ENCODE results near the gene RPTOR.
"Not testable (repeated sequence)": the region's sequence is repeated elsewhere in the genome, so short reads cannot be mapped to it uniquely, and the experiment has no call there.

RPTOR gene

DNA sequence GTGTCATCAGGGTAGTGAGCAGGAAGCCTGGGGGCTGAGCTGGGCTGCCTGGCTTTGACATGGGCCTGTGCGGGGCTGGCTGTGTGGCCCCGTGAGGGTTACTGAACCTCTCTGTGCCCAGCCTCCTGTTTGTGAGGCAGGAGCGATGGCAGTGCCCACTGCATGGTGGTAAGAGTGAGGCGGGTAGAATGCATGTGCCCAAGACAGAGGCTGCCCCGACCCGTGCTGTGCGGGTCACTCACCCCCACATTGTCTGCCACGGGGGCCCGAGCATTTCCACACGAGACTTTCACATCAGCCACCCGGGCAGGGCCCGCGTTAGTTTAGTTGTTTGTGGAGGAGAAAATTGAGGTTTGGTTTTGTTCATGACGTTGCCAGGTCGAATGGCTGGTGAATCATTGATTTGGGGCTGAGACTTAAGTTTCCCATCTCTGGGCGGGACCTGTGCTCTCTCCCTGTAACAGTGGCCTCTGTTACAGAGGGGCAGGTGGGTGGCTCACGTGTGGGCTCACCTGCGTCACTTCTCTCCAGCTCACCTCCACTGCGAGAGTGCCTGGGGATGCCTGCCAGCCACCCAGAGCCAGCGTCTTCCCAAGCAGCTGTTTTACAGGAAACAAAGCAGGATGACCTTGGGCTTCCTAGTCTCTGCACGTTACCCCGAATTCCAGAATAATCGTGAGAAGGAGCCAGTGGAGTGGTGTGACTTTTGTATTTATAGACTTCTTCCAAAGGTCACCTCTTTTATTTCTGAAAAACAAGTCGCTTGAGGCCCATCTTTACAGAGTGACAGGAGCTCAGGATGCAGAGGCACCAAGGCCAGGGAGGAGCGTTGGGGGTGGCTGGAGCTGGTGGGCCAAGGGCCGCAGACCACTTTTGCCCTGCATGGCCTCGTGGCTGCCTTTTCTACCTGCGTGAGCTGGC lies 150.6 kb downstream of the RPTOR start:
- no peak for DNase-seq (ENCODE audit: low spot score)

DNA sequence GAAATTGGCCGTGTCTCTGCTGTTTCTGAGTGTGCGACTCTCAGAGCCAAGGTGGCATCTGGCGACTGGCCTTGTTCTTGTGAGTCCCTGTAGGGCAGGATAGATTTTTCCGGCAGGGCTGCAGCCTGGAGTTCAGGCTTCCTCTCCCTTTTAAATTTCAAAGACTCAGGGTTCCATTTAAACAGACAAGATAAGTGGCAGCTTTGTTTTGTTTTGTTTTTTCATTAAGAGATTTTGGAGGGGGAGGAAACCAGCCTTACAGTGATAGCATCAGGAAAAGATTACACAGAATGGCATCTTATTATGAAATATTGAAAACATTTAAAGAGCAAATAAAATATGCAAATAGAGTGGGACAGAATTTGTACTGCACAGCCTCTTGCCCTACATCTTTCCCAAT lies 151.3 kb downstream of the RPTOR start:
- DNase-seq (ENCODE audit: low spot score): no peak

DNA sequence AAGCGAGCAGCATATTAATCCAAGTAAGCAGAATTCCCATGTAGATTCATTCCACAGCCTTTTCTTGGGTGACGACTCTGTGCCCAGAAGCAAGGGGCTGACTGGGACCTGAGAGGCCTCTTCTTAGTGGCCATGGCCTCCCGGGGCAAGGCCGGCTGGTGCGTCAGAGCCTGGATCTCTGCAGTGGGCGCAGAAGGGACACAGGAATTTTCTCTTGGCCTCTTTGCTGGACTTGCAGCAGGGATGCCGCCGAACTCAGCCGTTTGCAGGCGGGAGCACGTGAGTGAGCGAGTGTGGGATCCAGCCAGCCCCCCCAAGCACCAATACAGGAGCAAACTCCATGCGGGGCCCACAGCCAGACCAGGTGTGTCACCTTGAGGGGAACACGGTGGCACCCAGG lies 151.8 kb downstream of the RPTOR start:
- DNase-seq (ENCODE audit: low spot score): no peak

DNA sequence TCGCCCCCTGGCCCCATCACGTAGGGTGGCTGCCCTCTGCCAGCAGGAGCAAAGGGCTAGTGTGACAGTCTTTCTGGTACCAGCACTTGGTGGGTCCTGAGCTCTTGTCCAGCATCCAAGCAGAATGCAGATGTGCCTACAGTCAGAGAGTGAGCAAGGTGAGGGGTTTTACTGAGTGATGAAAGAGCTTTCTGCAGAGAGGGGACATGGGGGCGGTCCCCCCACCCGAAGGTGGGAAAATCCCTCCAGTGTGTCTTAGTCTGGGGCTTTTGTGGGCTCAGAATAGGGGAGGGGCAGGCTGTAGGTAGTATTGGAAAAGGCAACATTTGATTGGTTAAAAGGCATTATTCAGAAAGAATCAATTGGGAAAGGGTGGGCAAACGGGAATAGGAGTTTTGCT lies 152.3 kb downstream of the RPTOR start:
- DNase-seq (ENCODE audit: low spot score): no peak

DNA sequence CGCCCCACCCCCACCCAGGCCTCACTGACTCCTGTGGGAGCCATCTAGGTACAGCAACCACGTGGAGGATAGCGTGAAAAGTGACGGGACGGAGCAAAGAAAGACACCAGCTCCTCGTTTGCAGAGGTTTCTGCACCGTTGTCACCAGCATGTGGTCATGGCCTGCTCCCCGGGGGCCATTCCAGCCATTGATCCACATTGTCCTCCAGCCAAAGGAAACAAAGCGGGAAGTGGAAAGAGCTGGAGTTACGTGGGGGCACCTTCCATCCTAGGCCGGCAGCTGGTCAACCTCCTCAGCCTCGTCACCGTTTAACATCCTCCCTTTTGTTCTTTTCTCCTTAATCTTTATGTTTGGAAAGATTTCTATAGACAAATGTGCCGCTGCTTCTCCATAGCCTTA lies 153.7 kb downstream of the RPTOR start:
- DNase-seq (ENCODE audit: low spot score): no peak

DNA sequence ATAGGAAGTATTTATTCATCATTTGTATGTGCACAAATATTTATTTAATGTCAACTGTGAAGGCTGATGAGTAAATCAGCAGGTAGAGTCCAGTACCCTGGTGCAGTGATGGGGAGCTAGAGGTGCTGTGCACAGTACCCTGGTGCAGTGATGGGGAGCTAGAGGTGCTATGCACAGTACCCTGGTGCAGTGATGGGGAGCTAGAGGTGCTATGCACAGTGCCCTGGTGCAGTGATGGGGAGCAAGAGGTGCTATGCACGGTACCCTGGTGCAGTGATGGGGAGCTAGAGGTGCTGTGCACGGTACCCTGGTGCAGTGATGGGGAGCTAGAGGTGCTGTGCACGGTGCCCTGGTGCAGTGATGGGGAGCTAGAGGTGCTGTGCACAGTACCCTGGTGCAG lies 154.6 kb downstream of the RPTOR start:
- not testable (repeated sequence) for DNase-seq (ENCODE audit: low spot score)

DNA sequence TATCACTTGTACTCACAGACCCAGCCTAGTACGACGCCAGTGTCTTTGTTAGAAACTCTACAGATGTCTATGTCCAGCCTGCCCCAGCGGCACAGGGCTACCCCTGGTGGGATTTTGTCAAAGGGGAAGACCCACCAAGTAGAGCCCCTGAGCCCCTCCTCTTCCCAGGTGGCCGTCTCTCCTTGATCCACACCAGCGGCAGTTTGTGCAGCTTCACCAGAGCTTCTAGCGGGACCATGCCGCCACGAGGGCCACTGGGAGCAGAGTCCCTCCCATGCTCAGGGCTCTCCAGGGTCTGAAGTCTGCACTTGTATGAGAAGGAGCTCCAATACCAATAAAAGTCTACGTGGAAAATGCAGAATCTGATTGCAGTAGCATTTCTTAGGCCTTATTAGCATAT lies 157.1 kb downstream of the RPTOR start:
- DNase-seq (ENCODE audit: low spot score): no peak

DNA sequence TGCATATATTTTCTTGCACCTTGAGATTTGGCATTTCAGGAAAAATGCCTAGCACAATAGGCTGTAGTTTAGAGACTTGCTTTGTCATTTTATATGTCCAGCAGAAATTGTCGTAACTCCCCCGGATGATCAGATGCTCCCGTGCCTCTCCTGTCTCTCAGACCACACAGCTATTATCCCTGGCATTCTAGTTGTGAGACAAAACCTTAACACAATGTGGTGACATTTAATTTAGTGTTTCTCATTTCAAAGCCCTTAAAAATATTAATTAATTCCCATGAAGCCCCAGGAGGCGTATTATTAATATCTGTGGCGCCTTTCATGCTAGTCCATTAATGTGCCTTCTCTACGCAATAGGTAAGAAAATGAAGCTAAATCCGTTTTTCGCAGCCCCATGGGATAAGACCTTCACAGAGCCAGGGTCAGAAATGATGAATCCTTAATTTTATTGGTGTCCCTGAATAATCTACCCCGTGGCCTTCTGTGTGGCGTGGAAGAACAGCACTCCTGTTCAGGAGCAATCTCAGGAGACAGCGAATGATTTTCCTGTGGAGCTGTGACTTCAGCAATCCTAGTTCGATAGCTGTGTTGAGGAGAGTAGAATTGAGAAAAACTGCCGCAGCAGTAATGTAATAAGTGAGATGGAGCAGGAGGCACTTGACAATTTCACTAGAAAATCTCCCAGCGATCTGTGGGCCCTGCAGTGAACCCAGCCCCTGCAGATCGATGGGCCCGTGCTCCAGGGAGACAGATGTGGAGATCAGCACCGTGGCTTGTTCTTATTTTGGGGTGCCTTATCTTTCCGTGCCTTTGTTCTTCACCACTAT lies 157.9 kb downstream of the RPTOR start:
- no peak for DNase-seq (ENCODE audit: low spot score)

DNA sequence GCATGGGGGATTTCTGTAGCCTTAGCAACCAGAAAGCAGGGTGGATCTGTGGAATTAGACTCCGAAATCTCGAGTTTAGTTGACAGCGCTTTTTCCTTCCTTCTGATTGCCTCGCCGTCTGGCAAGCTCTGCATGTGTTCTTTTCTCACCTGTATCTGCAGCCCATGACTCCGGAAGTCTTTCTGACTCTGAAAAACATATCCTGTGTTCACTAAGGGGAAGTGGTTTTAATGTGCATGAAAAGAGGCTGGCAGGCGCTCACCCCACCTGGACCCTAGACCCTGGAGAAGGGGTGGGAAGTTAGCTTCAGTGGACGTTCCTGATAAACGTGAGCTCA lies 158.5 kb downstream of the RPTOR start:
- DNase-seq (ENCODE audit: low spot score): no peak

DNA sequence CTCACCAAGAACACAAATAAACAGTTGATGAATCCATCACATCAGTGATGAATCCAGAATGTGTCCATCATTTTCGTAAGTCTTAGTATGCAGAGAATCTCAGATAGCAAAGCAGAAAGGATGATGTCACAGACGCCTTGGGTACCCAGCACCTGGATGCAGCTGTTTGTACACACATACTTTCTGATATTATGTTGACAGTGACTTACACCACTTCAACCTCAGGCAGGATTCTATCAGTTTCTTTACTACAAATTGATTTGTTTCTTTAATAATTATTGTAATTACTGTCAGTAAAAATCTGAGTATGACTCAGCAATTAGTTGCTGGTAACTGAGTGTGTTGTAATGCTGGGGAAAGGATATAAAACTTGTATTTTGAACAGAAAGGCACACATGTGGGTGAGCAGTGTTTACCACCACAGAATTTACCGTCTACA lies 159.8 kb downstream of the RPTOR start:
- no peak for DNase-seq (ENCODE audit: low spot score)

DNA sequence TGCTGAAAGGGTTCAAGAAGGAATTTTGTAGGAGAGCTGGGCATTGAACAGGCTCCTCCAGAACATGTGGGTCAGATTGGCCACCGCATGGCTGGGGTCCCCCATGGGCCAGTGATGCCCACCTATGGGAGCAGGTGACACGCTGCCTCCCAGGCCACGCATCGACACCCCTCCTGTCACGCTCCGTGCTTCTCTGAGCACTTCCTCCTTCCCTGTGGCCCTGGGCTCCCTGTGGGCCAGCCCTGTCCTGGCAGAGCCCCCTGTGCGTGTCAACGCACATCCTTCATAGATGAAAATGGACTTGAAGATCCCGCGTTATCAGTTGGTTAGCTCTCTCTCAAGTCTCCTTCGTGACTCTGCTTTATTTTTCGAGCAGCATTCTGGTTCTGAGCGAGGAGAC lies 160.3 kb downstream of the RPTOR start:
- DNase-seq (ENCODE audit: low spot score): no peak

DNA sequence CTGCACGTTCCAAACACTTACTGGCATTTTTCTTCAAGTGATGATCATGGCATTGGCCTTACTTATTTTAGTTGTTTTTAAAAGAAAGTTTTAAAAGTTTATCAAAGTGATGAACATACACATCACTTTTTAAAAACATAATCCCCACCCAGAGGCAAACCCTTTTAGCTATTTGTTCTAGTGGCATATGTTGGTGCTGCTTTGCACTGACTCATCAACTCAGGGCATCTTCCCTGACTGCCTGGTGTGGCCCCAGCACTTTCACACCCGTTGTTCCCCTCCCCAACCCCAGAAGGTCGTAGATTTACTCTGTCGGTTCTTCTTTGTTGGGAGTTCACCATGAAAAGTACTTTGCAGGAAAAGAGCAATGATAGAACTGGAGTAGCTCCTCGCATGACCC lies 161.3 kb downstream of the RPTOR start:
- DNase-seq (ENCODE audit: low spot score): no peak

DNA sequence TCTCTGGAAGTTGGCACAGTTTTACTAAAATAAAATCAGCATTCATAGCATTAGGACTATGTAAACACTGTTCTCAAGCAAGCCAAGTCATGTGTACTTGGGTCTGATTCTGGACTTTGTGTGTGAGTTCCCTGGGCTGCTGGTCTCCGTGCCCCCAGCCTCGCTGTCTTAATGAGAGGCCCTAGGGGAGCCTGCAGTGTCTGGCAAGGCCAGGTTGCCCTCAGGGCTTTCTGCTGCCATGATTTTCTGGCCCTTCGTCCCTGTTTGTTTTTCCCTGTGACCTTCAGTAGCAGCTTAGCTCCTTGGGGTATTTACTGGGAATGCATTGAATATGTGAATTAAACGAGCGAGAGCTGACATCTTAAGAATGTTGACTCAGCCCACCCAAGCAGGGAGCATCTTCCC lies 161.8 kb downstream of the RPTOR start:
- DNase-seq (ENCODE audit: low spot score): no peak

DNA sequence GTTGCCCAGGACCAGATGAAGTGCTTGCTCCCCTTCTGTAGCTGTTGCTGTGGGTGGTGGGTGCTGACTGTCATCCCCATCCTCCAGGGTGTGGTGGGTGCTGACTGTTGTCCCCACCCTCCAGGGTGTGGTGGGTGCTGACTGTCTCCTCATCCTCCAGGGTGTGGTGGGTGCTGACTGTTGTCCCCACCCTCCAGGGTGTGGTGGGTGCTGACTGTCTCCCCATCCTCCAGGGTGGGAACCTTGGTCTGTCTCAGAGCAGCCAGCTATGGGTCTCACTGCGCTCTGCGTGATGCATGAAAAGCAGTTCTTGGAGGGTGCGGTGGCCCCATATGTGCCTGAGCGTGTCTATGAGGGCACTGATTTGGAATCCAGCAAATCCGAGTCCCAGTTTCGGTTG lies 163.8 kb downstream of the RPTOR start:
- DNase-seq (ENCODE audit: low spot score): peak; percentile 7

DNA sequence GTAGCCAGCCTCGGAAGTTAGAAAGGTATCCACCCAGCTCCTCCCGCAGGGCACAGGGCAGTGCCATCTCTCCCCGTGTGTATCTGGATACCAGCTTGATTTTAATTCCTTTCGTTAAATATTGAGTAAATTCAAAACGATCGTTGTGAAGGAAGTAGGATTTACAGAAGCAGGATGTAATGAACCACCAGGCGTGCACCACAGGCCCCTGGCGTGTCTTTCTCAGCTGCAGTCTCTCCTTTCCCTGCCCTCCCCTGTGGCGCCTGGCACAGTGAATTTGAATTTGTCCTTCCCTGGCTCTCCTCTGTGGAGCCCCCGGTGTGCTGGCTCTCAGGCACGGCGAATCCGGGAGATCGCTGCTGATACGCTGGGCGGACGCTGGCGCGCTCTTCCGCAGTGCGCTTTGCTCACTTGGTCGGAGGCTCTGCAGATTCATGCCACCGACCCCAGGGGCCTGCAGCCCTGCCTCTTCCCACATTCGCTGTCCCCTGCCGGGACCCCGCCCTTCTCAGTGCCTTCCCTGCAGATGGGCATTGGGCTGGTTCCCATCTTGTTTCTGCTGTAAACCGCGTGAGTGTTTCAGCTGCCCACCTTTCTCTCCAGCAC lies 164.6 kb downstream of the RPTOR start:
- no peak for DNase-seq (ENCODE audit: low spot score)

DNA sequence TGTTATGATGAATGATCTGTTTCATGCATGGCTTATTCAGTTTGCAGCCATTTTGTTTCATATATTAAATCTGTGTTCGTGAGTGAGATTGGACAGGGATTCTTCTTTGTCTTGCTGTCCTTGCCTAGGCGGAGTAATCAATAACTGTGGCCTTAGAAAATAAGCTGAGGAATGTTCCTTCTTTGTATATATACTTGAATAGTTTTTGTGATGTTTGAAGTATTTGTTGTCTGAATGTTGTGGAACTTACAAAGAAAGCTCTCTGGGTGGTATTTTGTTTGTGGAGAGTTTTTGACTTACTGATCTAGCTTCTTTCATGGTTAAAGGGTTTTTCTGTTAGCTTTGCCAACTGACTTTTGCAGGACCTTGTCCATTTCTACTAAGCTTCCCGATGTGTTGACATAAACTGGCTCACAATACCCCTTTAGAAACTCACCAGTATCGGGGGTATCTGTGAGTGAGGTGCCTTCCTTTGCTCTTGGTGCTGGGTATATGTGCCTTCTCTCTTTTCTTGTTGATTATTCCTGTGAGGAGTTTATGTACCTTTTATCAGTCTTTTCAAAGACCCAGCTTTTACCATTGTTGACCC lies 166.2 kb downstream of the RPTOR start:
- DNase-seq (ENCODE audit: low spot score): no peak

DNA sequence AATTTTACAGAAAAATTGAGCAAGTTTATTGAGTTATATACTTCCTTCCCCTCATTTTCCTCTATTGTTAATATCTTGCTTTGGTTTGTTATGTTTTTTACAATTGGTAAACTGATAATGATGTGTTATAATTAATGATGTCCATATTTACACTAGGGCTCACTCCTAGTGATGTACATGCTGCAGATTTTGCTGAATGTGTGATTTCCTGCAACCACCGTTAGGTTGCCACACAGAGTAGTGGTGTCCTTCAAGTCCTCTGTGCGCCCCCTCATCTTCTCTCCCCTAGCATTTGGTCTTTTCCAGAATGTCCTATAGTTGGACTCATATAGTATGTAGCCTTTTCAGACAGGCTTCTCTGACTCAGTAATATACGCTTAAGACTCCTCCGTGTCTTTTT lies 167.5 kb downstream of the RPTOR start:
- no peak for DNase-seq (ENCODE audit: low spot score)

DNA sequence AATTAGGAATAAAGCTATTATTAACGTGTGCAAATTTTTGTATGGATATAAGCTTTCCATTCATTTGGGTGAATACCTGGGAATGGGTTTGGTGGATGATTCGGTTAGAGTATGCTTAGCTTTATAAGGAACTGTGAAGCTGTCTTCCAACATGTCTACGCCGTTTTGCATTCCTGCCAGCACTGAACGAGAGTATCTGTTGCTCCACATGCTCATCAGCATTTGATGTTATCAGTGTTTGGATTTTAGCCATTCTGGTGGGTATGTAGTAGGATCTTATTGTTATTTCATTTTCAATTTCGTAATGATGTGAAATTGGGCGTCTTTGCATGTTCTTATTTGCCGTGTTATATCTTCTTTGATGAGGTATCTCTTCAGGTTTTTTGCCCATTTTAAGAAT lies 168.0 kb downstream of the RPTOR start:
- DNase-seq (ENCODE audit: low spot score): no peak

DNA sequence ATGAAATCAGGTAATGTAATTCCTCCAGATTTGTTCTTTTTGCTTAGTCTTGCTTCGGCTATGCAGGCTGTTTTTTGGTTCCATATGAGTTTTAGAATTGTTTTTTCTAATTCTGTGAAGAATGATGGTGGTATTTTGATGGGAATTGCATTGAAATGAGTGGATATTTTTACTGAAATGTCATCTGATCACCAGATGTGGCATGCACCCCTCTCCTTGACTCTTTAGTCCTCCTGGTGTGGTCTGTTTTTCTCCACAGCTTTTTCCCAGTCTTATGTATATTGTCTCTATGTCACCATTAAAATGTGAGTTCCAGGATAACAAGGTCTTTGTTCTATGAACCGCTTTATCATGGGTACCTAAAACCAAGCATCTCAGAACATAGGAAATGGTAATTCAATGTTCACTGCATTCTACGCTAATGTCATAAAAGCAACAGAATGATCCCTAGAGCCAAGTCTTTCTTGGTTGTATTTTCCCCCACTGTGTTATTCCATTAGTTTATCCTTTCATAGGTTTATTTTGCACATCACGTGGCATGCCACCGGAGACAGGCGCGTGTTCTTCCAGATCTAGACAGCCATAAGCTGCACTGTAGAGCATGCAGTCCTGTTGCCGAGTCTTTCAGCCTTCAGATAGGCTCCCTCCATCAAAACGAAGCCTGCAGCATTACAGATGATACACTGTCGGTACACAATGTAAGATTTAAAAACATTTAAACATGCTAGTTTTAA lies 172.5 kb downstream of the RPTOR start:
- DNase-seq (ENCODE audit: low spot score): no peak

DNA sequence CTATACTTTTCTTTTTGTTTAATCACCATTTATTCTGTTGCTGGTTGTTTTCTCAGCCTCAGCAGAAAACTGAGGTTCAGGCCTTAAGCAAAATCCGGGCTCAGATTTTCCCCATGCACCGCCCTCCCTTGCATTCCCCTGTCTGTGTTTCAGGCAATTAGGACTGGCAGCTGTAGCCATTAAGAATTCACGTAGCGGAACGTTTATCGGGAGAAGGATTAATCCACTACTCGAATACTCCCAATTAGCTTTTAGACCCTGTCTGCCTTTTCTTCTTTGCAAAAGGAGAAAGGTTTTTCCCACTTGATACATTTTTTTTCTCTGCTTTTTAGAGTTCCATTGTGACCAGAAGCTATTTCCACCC lies 173.1 kb downstream of the RPTOR start:
- no peak for DNase-seq (ENCODE audit: low spot score)

DNA sequence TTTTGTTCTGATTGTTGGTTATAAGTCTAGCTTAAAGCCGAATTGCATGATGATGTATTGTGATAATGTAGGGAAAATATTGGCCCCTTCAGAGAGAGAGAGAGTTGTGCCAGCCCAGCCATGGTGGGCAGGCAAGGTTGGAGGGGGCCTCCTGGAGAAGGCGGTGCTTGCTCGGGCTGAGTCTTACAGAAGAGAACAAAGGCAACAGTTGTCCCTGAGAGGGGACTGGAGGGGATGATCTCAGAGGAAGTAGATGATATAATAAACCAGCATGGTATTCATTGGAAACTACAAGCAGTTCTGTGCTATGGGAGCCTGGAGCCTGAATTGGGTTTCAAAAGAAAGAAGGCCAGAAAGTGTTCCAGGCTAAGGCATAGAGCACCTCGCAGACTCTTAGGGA lies 173.8 kb downstream of the RPTOR start:
- DNase-seq (ENCODE audit: low spot score): no peak

DNA sequence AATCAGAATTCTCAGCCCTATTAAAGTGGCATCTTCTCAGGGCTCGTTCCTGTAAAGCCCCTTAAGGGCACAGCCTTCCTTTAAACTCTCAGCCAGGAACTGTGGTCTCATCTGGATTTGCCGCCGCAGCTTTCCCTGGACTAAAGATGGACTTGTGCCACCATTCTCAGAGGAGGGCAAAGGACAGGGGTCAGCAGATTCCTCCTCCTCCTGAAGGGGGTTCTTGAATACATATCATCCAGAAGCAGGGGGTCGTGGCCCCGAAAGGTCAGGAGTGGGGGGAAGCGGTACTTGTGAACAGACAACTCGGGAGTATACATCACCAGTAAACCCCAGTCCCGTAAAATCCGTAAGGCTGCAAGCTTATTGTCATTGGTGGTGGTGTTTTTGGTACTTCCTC lies 174.8 kb downstream of the RPTOR start:
- DNase-seq (ENCODE audit: low spot score): no peak
